ENCODE measurements around the gene KCNQ1. TPM values are rescaled to one million over a fixed set of nuclear protein-coding genes. Genes with fewer than 3 reads are reported as not detected.

KCNQ1 gene
- total RNA-seq, 4 donors from 2014 or later: 5.6 to 46.8 (median 24.6) TPM

DNA sequence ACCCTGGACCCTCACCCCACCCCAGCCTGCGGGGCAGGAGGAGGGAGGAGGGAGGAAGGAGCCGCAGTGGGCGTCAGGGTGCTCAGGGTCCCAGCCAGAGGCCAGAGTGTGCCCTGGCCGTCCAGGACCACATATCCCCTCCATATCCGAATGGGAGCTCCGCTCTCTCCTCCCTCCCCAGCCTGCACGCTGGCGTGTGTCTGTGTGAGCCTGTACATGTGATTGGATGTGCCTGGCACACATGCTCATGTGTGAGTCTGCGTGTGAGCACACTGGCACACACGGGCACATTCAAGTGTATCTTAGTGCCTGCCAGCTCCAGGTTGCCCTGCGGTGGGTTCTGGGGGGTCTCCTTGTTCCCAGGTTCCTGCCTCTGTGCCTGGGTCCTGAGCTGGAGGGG is 36.1 kb upstream of the KCNQ1 start:
- TF ChIP-seq, protein P1, sequence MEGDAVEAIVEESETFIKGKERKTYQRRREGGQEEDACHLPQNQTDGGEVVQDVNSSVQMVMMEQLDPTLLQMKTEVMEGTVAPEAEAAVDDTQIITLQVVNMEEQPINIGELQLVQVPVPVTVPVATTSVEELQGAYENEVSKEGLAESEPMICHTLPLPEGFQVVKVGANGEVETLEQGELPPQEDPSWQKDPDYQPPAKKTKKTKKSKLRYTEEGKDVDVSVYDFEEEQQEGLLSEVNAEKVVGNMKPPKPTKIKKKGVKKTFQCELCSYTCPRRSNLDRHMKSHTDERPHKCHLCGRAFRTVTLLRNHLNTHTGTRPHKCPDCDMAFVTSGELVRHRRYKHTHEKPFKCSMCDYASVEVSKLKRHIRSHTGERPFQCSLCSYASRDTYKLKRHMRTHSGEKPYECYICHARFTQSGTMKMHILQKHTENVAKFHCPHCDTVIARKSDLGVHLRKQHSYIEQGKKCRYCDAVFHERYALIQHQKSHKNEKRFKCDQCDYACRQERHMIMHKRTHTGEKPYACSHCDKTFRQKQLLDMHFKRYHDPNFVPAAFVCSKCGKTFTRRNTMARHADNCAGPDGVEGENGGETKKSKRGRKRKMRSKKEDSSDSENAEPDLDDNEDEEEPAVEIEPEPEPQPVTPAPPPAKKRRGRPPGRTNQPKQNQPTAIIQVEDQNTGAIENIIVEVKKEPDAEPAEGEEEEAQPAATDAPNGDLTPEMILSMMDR (IDR thresholded peaks at IDR 0.05): no peak
- TF ChIP-seq EP300 (IDR thresholded peaks at IDR 0.05; ENCODE audit: low read depth) (no peak), POLR2AphosphoS5 (IDR thresholded peaks at IDR 0.05) (no peak), POLR2A (IDR thresholded peaks at IDR 0.05) (no peak)
- H3K27me3 ChIP-seq: peaks cover 25% of the 10 kb centered on the region
- H3K27ac ChIP-seq: peak overlapping the region in 1 of 4 donors; percentile 46
- 40 to 49% methylated on average over 1 to 11 of the region's 11 CpGs for WGBS, 2 donors (ENCODE audit: low coverage in 1 of 2)
- intact Hi-C loops (cut with DNase I; ENCODE audit: low total_unique reads): no loop called here
- in situ Hi-C loops (cut with MboI; ENCODE audit: low pct_ligation_motif_present in 1 of 4, low pct_unique_long_range_greater_than_20kb in 1 of 4, low sequenced_read_pairs in 3 of 4): loop anchor here in 1 of 4 donors (25.0 kb wide), 1 partner anchor 221 kb away; no protein-coding TSS in a partner anchor
- no peak for DNase-seq
- H3K4me3 ChIP-seq: no peak overlapping the region
- H3K36me3 ChIP-seq: no peaks in the 10 kb centered on the region
- H3K4me1 ChIP-seq: no peaks in the 10 kb centered on the region
- H3K9me3 ChIP-seq: no peaks in the 10 kb centered on the region

DNA sequence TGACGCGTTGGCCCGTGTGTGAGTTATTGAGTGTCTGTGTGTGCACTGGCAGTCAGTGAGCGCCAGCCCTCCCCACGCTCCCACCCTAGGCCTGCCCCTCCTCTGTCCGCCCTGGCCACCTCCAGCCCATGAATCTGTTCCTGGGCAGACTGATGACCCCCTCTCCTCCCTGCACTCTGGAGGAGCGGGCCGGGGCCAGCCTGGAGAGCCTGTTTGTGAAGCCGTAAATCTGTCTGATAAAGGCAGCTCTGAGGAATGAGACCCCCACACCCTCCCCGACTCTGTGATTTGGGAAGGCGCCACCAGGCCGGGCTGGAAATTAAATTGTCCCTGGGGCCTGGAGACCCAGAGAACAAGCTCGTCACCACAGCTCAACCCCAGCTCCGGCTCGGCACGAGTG is 35.7 kb upstream of the KCNQ1 start:
- no peak for DNase-seq
- Histone ChIP-seq H3K4me3 (no peak overlapping the region), H3K9me3 (no peaks in the 10 kb centered on the region), H3K27ac (peak overlapping the region in 1 of 4 donors; percentile 46), H3K27me3 (peaks cover 25% of the 10 kb centered on the region), H3K36me3 (no peaks in the 10 kb centered on the region), H3K4me1 (no peaks in the 10 kb centered on the region)
- intact Hi-C loops (cut with DNase I; ENCODE audit: low total_unique reads) (no loop called here), in situ Hi-C loops (cut with MboI; ENCODE audit: low pct_ligation_motif_present in 1 of 4, low pct_unique_long_range_greater_than_20kb in 1 of 4, low sequenced_read_pairs in 3 of 4) (loop anchor here in 1 of 4 donors (25.0 kb wide), 1 partner anchor 222 kb away; no protein-coding TSS in a partner anchor)
- TF ChIP-seq, protein P1 (IDR thresholded peaks at IDR 0.05): no peak
- TF ChIP-seq POLR2A (IDR thresholded peaks at IDR 0.05) (no peak), EP300 (IDR thresholded peaks at IDR 0.05; ENCODE audit: low read depth) (no peak), POLR2AphosphoS5 (IDR thresholded peaks at IDR 0.05) (no peak)
- WGBS, 2 donors (ENCODE audit: low coverage in 1 of 2): 47% methylated on average over 14 of the region's 16 CpGs; no CpG with 5 or more reads in 1 of the 2 donors

DNA sequence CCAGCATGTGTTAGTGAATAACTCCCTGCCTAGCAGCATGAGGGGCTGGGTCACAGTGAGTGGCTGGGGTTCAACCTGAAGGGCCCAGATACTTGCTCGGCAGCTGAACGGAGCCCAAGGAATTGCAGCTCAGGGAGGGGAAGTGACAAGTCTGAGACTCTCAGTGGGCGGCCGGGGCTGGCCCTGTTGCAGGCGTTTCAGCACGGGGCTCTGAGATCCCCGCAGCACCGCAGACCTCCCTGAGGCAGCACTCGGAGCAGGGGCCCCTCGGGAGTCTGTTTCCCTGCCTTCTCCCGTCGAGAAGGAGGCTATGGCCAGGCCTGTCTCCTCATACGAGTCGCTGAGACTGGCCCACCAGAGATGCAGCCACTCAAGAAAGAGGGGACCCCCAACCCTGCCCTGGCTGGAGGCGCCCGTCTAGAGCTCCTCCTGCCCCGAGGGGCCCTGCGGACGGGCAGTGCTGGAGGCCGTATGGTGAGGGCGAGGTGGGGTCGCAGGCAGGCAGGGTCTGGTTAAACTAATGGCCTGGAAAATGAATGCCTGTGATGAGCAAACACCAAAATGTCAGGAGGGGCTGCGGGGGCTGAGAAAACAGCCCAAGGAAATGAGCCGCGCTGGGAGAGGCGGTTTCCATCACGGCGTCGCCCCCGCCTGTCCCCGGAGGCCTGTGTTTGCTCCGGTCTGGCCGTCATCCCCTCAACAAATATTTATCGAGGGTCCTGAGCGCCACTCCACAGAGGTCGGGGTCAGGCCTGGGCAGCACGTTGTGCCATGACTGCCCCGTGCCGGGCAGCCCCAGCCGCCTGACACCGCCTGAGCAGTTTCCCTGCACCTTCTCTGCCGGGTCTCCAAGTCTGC is 35.0 kb upstream of the KCNQ1 start:
- WGBS, 2 donors (ENCODE audit: low coverage in 1 of 2): 39% methylated on average over 37 of the region's 42 CpGs; no CpG with 5 or more reads in 1 of the 2 donors
- peaks cover 25% of the 10 kb centered on the region for H3K27me3 ChIP-seq
- no peak for DNase-seq
- no peak overlapping the region for H3K4me3 ChIP-seq
- intact Hi-C loops (cut with DNase I; ENCODE audit: low total_unique reads): no loop called here
- H3K36me3 ChIP-seq: no peaks in the 10 kb centered on the region
- H3K27ac ChIP-seq: peak overlapping the region in 1 of 4 donors; percentile 46
- no peaks in the 10 kb centered on the region for H3K4me1 ChIP-seq
- in situ Hi-C loops (cut with MboI; ENCODE audit: low pct_ligation_motif_present in 1 of 4, low pct_unique_long_range_greater_than_20kb in 1 of 4, low sequenced_read_pairs in 3 of 4): loop anchor here in 3 of 4 donors (10.0 to 25.0 kb wide), 2 partner anchors 95 to 223 kb away; no protein-coding TSS in a partner anchor
- H3K9me3 ChIP-seq: no peaks in the 10 kb centered on the region
- no peak for TF ChIP-seq POLR2AphosphoS5 (IDR thresholded peaks at IDR 0.05)
- TF ChIP-seq, protein P1 (IDR thresholded peaks at IDR 0.05): no peak
- TF ChIP-seq POLR2A (IDR thresholded peaks at IDR 0.05): no peak
- TF ChIP-seq EP300 (IDR thresholded peaks at IDR 0.05; ENCODE audit: low read depth): no peak

DNA sequence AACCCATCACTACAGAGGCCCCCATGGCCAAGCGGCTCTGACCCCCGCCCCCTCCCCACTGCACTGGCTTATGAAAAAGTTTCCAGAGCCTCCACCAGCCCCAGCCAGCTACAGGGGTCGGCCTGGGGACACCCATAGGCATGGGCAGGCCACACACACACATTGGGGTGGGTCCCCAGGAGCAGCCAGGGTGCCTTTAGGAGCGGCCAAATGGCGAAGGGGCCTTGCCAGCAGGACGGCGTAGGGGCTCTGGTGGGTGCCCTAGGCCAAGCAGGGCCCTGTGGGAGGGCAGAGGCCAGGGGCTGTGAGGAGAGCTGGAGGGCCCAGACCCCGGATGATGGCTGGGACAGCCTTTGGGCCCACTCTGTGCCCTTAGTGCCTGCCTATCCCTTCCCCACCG is 34.2 kb upstream of the KCNQ1 start:
- intact Hi-C loops (cut with DNase I; ENCODE audit: low total_unique reads): no loop called here
- in situ Hi-C loops (cut with MboI; ENCODE audit: low pct_ligation_motif_present in 1 of 4, low pct_unique_long_range_greater_than_20kb in 1 of 4, low sequenced_read_pairs in 3 of 4): loop anchor here in 3 of 4 donors (10.0 to 25.0 kb wide), 2 partner anchors 96 to 223 kb away; no protein-coding TSS in a partner anchor

More for the DNA sequence above, 34.2 kb upstream of the KCNQ1 start:
- Histone ChIP-seq H3K4me1 (no peaks in the 10 kb centered on the region), H3K27me3 (peaks cover 25% of the 10 kb centered on the region), H3K27ac (no peak overlapping the region), H3K4me3 (no peak overlapping the region), H3K9me3 (no peaks in the 10 kb centered on the region), H3K36me3 (no peaks in the 10 kb centered on the region)
- 77% methylated on average over 7 of the region's 9 CpGs; no CpG with 5 or more reads in 1 of the 2 donors for WGBS, 2 donors (ENCODE audit: low coverage in 1 of 2)
- TF ChIP-seq, protein P1 (IDR thresholded peaks at IDR 0.05): no peak
- no peak for TF ChIP-seq POLR2A (IDR thresholded peaks at IDR 0.05)
- no peak for TF ChIP-seq POLR2AphosphoS5 (IDR thresholded peaks at IDR 0.05)
- no peak for TF ChIP-seq EP300 (IDR thresholded peaks at IDR 0.05; ENCODE audit: low read depth)
- DNase-seq: no peak
